Astrocyte (in vitro differentiated cells and primary cell): ENCODE data around the gene RAB3IL1. TPM values are rescaled to one million over a fixed set of nuclear protein-coding genes. Genes with fewer than 3 reads are reported as not detected.

Source experiments
- DNase-seq: peaks from one replicate; pipeline ENCODE4 v3.0.0-alpha.2; 2010; ENCODE audit warnings: low read depth
- FAIRE-seq: peaks from 2 replicates; lab custom pipeline; 2011; peaks lifted over from hg19 to GRCh38; lab: Jason Lieb, UNC
- H2AFZ ChIP-seq: 2 replicates; pipeline ENCODE4 v1.6.0; 2012; ENCODE audit warnings: low read depth, low read length, inconsistent platforms
- H3K27ac ChIP-seq: 2 replicates; pipeline ENCODE4 v1.5.1; 2011; ENCODE audit warnings: low read depth, low read length, inconsistent platforms
- H3K27me3 ChIP-seq: 2 replicates; pipeline ENCODE4 v1.6.0; 2011; ENCODE audit warnings: low read length, inconsistent platforms; ENCODE audit not compliant: insufficient read depth
- H3K36me3 ChIP-seq: 2 replicates; pipeline ENCODE4 v1.5.1; 2011; ENCODE audit warnings: low read length, inconsistent platforms; ENCODE audit not compliant: insufficient read depth
- H3K4me1 ChIP-seq: 2 replicates; pipeline ENCODE4 v1.5.1; 2011; ENCODE audit warnings: low read length, inconsistent platforms; ENCODE audit not compliant: insufficient read depth
- H3K4me2 ChIP-seq: 2 replicates; pipeline ENCODE4 v1.6.0; 2012; ENCODE audit warnings: low read length, inconsistent platforms
- H3K4me3 ChIP-seq: 2 replicates; pipeline ENCODE4 v1.5.1; 2011; ENCODE audit warnings: low read depth, mild to moderate bottlenecking, low read length, inconsistent platforms; ENCODE audit not compliant: insufficient read depth
- H3K79me2 ChIP-seq: 2 replicates; pipeline ENCODE4 v1.6.0; 2012; ENCODE audit warnings: mild to moderate bottlenecking, low read length, inconsistent platforms; ENCODE audit not compliant: insufficient read depth
- H3K9ac ChIP-seq: 2 replicates; pipeline ENCODE4 v1.6.0; 2012; ENCODE audit warnings: mild to moderate bottlenecking, low read length, inconsistent platforms
- H3K9me3 ChIP-seq: 2 replicates; pipeline ENCODE4 v1.5.1; 2012; ENCODE audit warnings: low read depth, mild to moderate bottlenecking, low read length, inconsistent platforms; ENCODE audit not compliant: insufficient read depth
- H4K20me1 ChIP-seq: 2 replicates; pipeline ENCODE4 v1.6.0; 2012; ENCODE audit warnings: low read length, inconsistent platforms; ENCODE audit not compliant: insufficient read depth
- H3K27ac Mint-ChIP-seq: one replicate; pipeline ENCODE4 v1.8.0; 2021; ENCODE audit warnings: mild to moderate bottlenecking, mixed read lengths; ENCODE audit not compliant: unreplicated experiment
- H3K27me3 Mint-ChIP-seq: one replicate; pipeline ENCODE4 v1.8.0; 2021; ENCODE audit warnings: low read depth, mixed read lengths; ENCODE audit not compliant: unreplicated experiment
- H3K36me3 Mint-ChIP-seq: one replicate; pipeline ENCODE4 v1.8.0; 2021; ENCODE audit warnings: low read depth, mixed read lengths; ENCODE audit not compliant: unreplicated experiment
- H3K4me1 Mint-ChIP-seq: one replicate; pipeline ENCODE4 v1.8.0; 2021; ENCODE audit warnings: low read depth, mixed read lengths; ENCODE audit not compliant: unreplicated experiment
- H3K4me3 Mint-ChIP-seq: one replicate; pipeline ENCODE4 v1.8.0; 2021; ENCODE audit warnings: mild to moderate bottlenecking, moderate library complexity, mixed read lengths; ENCODE audit not compliant: unreplicated experiment
- H3K9me3 Mint-ChIP-seq: one replicate; pipeline ENCODE4 v1.8.0; 2021; ENCODE audit warnings: mild to moderate bottlenecking, mixed read lengths; ENCODE audit not compliant: unreplicated experiment
- EZH2 ChIP-seq: IDR thresholded peaks from 2 replicates; pipeline ENCODE4 v1.6.1; 2012; ENCODE audit warnings: mild to moderate bottlenecking, low read length, inconsistent platforms; ENCODE audit not compliant: insufficient read depth
- total RNA-seq: library from RNA; stranded (reverse); gene quantifications from 2 replicates; pipeline ENCODE4 v1.2.1, GENCODE V29; 2021
- TF ChIP-seq, protein P1 (sequence below): IDR thresholded peaks from 2 replicates; pipeline ENCODE4 v1.5.1; 2011; ENCODE audit warnings: low read depth, mild to moderate bottlenecking, inconsistent platforms, low read length, moderate library complexity; ENCODE audit not compliant: insufficient read depth

The RAB3IL1 gene
- total RNA-seq, 1 donor from 2014 or later: 0.91 TPM

DNA sequence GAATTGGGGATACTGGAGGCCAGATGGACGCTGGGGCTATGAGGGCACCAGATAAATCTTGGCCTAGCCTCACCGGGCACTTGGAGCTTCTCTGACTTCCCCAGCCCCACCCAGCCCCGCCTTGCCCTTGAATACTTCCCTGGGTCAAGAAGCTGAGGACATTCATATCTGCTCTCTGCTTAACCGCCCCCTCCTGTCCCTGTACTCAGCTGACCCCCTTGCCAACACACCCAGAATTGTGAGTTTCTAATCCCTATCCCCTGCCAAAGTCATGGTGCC is 48.0 kb downstream of the RAB3IL1 start:
- Histone ChIP-seq H3K27ac (no peak overlapping the region), H3K36me3 (no peaks in the 10 kb centered on the region), H3K4me1 (peaks cover 9% of the 10 kb centered on the region), H2AFZ (no peak overlapping the region), H3K79me2 (no peaks in the 10 kb centered on the region), H3K4me3 (no peak overlapping the region), H3K9ac (no peak overlapping the region), H3K4me2 (no peak overlapping the region), H4K20me1 (peaks cover 7% of the 10 kb centered on the region), H3K9me3 (no peaks in the 10 kb centered on the region), H3K27me3 (no peaks in the 10 kb centered on the region)
- DNase-seq (no peak), FAIRE-seq (no peak)
- peaks cover 10% of the 10 kb centered on the region for H3K36me3 Mint-ChIP-seq
- H3K9me3 Mint-ChIP-seq: peaks cover 3% of the 10 kb centered on the region
- peak overlapping the region; percentile 58 for H3K27ac Mint-ChIP-seq
- peaks cover 6% of the 10 kb centered on the region for H3K27me3 Mint-ChIP-seq
- H3K4me1 Mint-ChIP-seq: peaks cover 3% of the 10 kb centered on the region
- TF ChIP-seq, protein P1, sequence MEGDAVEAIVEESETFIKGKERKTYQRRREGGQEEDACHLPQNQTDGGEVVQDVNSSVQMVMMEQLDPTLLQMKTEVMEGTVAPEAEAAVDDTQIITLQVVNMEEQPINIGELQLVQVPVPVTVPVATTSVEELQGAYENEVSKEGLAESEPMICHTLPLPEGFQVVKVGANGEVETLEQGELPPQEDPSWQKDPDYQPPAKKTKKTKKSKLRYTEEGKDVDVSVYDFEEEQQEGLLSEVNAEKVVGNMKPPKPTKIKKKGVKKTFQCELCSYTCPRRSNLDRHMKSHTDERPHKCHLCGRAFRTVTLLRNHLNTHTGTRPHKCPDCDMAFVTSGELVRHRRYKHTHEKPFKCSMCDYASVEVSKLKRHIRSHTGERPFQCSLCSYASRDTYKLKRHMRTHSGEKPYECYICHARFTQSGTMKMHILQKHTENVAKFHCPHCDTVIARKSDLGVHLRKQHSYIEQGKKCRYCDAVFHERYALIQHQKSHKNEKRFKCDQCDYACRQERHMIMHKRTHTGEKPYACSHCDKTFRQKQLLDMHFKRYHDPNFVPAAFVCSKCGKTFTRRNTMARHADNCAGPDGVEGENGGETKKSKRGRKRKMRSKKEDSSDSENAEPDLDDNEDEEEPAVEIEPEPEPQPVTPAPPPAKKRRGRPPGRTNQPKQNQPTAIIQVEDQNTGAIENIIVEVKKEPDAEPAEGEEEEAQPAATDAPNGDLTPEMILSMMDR: no peak
- no peak for TF ChIP-seq EZH2
- no peak overlapping the region for H3K4me3 Mint-ChIP-seq

DNA sequence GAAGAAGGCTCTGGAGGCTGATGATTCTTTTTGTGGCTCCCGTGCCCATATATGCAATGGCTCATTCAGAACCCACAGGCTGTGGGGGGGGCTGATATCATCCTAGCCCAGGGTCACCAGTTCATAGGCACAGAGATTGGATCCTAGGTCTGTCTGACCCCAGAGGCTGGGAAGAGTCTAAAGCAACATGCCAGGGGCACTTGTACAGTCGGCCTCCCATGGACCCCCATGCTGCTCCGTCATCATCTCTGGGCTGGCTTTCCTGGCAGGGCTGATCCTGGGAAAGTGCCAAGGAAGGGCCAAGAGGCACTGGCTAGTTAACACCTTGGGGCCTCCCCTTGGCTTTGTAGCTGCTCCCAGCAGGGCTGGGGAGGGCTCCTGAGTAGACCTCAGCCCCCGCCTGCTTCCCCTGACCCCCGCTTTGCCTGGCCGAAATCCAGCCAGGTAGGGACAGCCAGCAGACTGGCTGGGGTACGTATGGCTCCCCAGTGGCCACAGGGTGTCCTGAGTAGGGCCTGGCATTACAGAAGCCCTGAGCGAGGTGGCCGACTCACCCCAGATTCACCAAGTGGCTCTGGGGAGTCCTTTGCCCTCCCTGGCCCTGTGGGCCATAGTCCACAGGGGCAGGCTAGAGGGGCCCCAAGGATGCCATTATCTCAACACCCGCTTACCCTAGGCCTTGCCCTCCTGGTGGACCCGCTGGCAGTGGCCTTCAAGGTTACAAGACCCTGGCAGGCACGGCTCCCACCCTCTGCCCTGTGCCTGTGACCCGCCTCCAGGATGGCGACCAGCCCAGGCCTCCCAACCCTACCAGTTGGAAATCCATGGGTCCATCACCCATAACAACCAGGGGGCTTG is 48.6 kb downstream of the RAB3IL1 start:
- no peak for FAIRE-seq
- H3K4me1 Mint-ChIP-seq: peaks cover 3% of the 10 kb centered on the region
- TF ChIP-seq, protein P1: no peak
- H3K27me3 Mint-ChIP-seq: peaks cover 5% of the 10 kb centered on the region
- H3K36me3 Mint-ChIP-seq: peaks cover 7% of the 10 kb centered on the region
- H3K4me1 ChIP-seq: peaks cover 9% of the 10 kb centered on the region
- peaks cover 7% of the 10 kb centered on the region for H4K20me1 ChIP-seq
- H3K4me3 Mint-ChIP-seq: no peak overlapping the region
- no peak overlapping the region for H3K4me3 ChIP-seq
- H2AFZ ChIP-seq: no peak overlapping the region
- H3K79me2 ChIP-seq: no peaks in the 10 kb centered on the region
- DNase-seq: no peak
- H3K9me3 Mint-ChIP-seq: no peaks in the 10 kb centered on the region
- no peak overlapping the region for H3K9ac ChIP-seq
- no peak overlapping the region for H3K27ac Mint-ChIP-seq
- no peak overlapping the region for H3K27ac ChIP-seq
- H3K4me2 ChIP-seq: no peak overlapping the region
- H3K9me3 ChIP-seq: no peaks in the 10 kb centered on the region
- H3K36me3 ChIP-seq: no peaks in the 10 kb centered on the region
- no peaks in the 10 kb centered on the region for H3K27me3 ChIP-seq

DNA sequence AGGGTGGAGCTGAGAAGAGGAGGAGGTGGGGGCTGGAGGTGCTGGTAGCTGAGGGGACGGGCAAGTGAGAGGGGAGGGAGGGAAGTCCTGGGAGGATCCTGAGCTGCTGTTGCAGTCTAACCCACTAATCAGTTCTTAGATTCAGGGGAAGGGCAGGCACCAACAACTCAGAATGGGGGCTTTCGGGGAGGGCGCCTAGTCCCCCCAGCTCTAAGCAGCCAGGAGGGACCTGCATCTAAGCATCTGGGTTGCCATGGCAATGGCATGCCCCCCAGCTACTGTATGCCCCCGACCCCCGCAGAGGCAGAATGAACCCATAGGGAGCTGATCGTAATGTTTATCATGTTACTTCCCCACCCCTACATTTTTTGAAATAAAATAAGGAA is 50.4 kb downstream of the RAB3IL1 start:
- Histone ChIP-seq H3K36me3 (no peaks in the 10 kb centered on the region), H2AFZ (no peak overlapping the region), H4K20me1 (peaks cover 7% of the 10 kb centered on the region), H3K79me2 (no peaks in the 10 kb centered on the region), H3K4me2 (no peak overlapping the region), H3K4me3 (no peak overlapping the region), H3K27me3 (no peaks in the 10 kb centered on the region), H3K4me1 (peaks cover 9% of the 10 kb centered on the region), H3K27ac (no peak overlapping the region), H3K9me3 (no peaks in the 10 kb centered on the region), H3K9ac (no peak overlapping the region)
- Mint-ChIP-seq H3K27ac (no peak overlapping the region), H3K27me3 (no peaks in the 10 kb centered on the region), H3K4me1 (peaks cover 3% of the 10 kb centered on the region), H3K9me3 (no peaks in the 10 kb centered on the region), H3K36me3 (peaks cover 7% of the 10 kb centered on the region), H3K4me3 (no peak overlapping the region)
- no peak for TF ChIP-seq EZH2
- TF ChIP-seq, protein P1: no peak
- FAIRE-seq (no peak), DNase-seq (no peak)
